ENCODE results near the gene TSHZ1.

Gene TSHZ1

DNA sequence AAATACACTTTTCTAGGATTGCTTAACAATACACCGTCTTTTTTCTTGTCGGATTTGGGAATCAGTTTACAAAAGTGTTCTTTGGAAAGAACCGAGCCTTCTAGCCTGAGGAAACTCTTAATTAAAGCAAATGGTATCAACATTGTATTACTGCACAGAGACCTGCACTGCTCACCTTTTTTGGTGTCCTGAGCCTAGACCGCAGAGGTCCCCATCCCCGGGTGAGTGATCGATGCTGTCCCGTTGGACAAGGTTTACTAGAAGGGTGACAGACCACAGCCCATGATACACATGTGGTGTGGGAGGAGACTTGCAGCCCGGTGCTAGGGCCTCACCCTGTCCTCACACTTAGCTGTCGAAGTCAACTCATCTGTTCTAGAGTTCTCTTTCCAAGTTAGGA is 55.3 kb downstream of the TSHZ1 start:
- H3K27ac Mint-ChIP-seq = no peak overlapping the region
- CTCF ChIA-PET = interaction anchor here (0.7 kb wide), 1 partner anchor 863 kb away, joined by 3 read pairs; no protein-coding TSS in a partner anchor
- H3K36me3 Mint-ChIP-seq = peaks cover 3% of the 10 kb centered on the region
- H3K4me3 Mint-ChIP-seq = no peak overlapping the region
- H3K9me3 Mint-ChIP-seq = no peaks in the 10 kb centered on the region
- H3K27me3 Mint-ChIP-seq = no peaks in the 10 kb centered on the region
- peaks cover 17% of the 10 kb centered on the region for H3K4me1 Mint-ChIP-seq
- DNase-seq = no peak

DNA sequence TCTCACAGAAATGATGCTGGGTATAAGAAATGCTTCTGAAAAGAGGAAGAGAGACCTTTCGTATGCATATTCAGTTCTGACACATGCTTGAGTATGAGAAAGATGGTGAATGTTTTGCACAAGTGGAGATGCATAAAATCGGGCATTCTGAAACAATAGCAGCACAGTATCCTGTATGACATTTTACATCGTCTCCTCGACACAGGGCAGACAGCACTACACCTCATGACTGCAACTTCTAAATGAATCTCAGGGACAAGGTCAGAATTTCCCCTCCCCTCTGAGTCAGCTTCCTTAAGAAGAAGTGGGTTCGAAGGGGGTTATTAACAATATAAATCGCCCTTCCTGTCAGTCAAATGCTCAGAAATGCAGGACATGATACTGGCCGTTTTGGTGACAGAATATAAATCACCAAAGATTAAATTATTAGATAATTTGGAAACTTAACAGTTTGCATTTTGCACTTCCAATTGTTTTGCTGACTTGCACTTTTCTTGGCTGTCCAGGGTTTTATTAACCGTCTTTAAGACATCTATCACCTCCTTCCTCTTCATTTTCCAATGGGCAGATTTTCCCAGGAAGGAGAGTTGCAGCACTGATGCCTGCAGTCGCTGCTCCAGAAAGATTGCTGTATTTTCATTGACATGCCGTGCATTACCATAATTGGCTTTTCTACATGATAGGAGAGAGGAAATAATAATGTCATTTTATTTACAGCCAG is 57.2 kb downstream of the TSHZ1 start:
- Mint-ChIP-seq H3K9me3 (no peaks in the 10 kb centered on the region), H3K27me3 (no peaks in the 10 kb centered on the region), H3K27ac (no peak overlapping the region), H3K4me3 (no peak overlapping the region), H3K36me3 (no peaks in the 10 kb centered on the region), H3K4me1 (peaks cover 2% of the 10 kb centered on the region)
- DNase-seq = no peak
- CTCF ChIA-PET = interaction anchor here (0.7 kb wide), 1 partner anchor 127 kb away, joined by 3 read pairs; no protein-coding TSS in a partner anchor

DNA sequence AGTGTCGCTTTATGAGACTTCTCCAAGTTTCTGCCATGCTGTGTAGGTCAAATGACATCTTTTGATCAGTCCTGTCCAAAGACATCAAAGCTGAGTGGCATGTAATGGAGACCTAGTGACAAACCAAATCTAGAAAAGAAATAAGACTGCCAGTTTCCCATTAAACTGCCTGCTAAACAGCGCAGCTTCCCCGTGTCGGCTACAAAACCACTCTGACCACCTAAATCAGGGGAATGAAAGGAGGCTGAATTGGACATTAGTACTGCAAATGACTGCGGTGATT is 57.7 kb downstream of the TSHZ1 start:
- Mint-ChIP-seq H3K4me1 (peaks cover 2% of the 10 kb centered on the region), H3K36me3 (no peaks in the 10 kb centered on the region), H3K9me3 (no peaks in the 10 kb centered on the region), H3K27ac (no peak overlapping the region), H3K27me3 (no peaks in the 10 kb centered on the region), H3K4me3 (no peak overlapping the region)
- DNase-seq = no peak
- CTCF ChIA-PET = interaction anchor here (0.7 kb wide), 1 partner anchor 126 kb away, joined by 3 read pairs; no protein-coding TSS in a partner anchor

DNA sequence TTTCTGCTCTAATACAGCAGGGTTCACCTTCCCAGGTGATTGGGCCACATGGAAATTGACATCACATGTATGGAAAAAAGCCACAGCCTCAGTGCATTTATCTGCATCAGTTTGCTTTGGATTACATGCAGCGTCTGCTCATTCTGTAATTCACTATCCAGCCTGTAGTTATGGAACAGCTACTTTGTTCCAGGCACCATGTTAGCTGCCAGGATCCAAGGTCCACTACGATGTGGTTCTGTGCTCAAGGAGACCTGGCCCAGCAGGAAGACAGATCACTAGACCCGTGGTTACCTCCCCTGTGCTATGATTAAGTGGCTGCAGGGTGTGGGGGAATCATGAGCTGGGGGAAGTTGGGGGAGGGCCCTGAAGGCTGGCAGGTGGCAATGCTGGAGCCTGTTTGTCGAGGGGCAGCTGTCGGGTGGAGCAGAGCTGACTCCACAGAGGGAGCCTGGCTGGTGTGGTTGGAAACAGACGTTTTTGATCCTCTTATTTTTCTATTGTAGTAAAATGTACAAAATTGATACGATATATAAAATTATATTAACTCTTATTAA is 58.6 kb downstream of the TSHZ1 start:
- H3K9me3 Mint-ChIP-seq = no peaks in the 10 kb centered on the region
- CTCF ChIA-PET = no interaction called here
- peaks cover 2% of the 10 kb centered on the region for H3K4me1 Mint-ChIP-seq
- H3K27ac Mint-ChIP-seq = no peak overlapping the region
- H3K27me3 Mint-ChIP-seq = no peaks in the 10 kb centered on the region
- H3K4me3 Mint-ChIP-seq = no peak overlapping the region
- H3K36me3 Mint-ChIP-seq = no peaks in the 10 kb centered on the region
- no peak for DNase-seq

DNA sequence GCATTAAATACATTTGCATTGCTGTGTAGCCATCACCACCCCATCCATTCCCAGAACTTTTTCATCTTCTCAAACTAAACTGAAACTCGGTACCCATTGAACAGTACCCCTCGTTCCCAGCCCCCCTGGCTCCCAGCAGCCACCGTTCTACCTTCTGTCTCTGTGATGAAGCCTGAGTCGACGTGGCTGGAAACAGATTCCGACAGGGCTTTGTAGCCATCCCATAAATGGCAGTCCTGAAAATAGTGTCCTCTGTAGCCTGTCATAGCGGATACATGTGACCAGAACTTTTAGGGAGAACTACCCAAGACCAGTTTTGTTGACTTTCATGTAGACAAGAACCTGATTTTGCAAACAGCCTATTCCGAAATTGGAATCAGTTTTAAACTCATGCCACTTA is 59.1 kb downstream of the TSHZ1 start:
- no peak overlapping the region for H3K27ac Mint-ChIP-seq

DNA sequence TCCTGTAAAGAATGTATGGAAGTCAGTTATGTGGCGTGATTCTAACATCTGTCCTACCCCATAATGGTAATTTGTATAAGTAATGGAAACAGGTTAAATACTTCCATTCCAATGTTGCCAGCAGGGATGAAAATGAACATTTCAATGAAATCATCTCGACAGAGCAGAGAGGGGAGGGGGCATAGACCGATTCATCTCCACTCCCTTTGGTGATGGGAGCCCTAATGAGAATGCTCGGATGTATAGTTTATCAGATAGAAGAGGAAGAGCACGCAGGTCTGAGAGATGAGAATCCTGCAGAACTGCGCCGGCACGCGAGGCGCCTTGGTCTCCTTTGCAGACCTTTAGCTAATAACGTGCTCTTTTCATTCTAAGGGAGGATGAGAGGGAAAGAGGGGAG is 61.4 kb downstream of the TSHZ1 start:
- Mint-ChIP-seq H3K36me3 (no peaks in the 10 kb centered on the region), H3K4me3 (no peak overlapping the region), H3K9me3 (no peaks in the 10 kb centered on the region), H3K27ac (no peak overlapping the region), H3K4me1 (peaks cover 6% of the 10 kb centered on the region), H3K27me3 (no peaks in the 10 kb centered on the region)
- DNase-seq = no peak
- CTCF ChIA-PET = no interaction called here

More for the DNA sequence above, 59.1 kb downstream of the TSHZ1 start:
- no peak overlapping the region for H3K4me3 Mint-ChIP-seq
- no peak for DNase-seq
- peaks cover 2% of the 10 kb centered on the region for H3K4me1 Mint-ChIP-seq
- no peaks in the 10 kb centered on the region for H3K27me3 Mint-ChIP-seq
- H3K36me3 Mint-ChIP-seq = no peaks in the 10 kb centered on the region
- no peaks in the 10 kb centered on the region for H3K9me3 Mint-ChIP-seq
- CTCF ChIA-PET = no interaction called here

DNA sequence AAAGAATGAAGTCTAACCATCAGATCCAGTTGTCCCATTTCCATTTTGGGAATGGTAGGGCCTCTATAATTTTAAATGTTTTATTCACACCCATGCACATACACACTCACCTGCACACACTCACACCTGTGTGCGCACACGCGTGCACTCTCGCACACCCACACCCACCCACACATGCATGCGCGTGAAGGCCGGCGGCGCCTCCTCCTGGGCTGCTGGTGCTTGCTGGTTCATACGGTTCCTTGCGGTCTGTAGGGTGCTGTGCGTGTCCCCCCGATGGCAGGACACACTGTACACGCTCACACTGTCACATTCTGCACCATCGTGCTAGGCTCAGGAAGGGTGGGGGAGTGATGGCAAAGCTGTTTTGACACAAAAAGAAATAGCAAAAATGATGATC is 63.2 kb downstream of the TSHZ1 start:
- CTCF ChIA-PET = interaction anchor here (0.9 kb wide), 1 partner anchor 27 kb away, joined by 3 read pairs; no protein-coding TSS in a partner anchor
- Mint-ChIP-seq H3K27ac (no peak overlapping the region), H3K4me1 (peaks cover 10% of the 10 kb centered on the region)

DNA sequence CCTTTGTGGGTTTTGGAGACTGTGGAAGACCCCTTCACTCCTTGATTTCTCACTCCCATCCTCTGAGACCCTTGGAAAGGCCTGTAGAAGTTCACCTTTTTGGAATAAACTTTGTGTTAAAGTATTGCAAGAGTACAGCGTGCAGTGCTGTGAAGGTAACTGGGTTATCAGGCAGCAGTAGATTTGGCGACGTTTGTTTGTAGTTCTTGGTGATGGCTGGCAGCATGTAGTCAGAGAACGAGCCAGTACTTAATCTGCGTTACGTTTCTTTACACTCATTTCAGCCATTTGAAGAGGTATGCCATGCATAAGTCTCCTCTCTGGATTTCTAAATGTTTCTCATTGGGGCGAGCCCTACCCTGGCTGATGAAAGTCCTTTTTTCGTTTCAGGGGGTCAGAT is 64.6 kb downstream of the TSHZ1 start:
- Mint-ChIP-seq H3K36me3 (no peaks in the 10 kb centered on the region), H3K9me3 (no peaks in the 10 kb centered on the region), H3K27ac (no peak overlapping the region), H3K4me1 (peaks cover 10% of the 10 kb centered on the region), H3K27me3 (no peaks in the 10 kb centered on the region), H3K4me3 (no peak overlapping the region)
- CTCF ChIA-PET = no interaction called here
- DNase-seq = no peak

More for the DNA sequence above, 63.2 kb downstream of the TSHZ1 start:
- DNase-seq = no peak
- no peak overlapping the region for H3K4me3 Mint-ChIP-seq
- H3K9me3 Mint-ChIP-seq = no peaks in the 10 kb centered on the region
- no peaks in the 10 kb centered on the region for H3K27me3 Mint-ChIP-seq
- no peaks in the 10 kb centered on the region for H3K36me3 Mint-ChIP-seq

DNA sequence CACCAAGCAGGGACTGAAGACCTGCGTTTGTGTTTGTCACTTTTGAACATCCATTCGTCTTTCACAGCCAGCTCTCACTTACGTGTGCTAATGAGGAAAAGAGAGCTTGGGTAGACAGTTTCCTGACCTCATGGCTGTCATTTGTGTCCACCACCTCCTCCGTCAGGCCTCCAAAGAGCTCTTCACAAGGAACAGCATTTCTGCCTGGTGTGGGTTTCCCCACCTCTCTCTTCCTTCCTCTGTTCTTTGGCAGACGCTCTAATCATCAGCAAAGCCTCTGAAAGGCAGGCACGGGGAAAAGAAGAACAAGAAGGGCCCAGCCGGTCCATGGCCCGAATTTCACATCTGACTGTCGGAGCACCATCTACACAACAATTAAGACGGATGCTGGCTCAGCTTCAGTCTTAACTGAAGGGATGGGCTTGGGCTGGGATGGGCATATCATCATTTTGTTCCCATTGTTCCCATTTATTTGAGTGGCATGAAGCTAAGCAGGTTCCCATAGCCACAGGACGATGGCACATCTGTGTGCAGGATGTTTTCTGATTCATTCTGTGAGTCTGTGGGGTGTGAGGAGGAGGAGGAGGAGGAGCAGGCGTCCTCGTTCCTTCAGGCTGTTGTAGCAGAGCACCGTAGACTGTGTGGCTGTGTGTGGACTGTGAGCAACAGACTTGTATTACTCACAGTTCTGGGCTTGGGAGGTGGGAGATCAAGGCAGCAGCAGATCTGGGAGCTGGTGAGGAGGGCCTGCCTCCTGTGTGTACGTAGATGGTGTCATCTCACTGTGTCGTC is 66.4 kb downstream of the TSHZ1 start:
- no peaks in the 10 kb centered on the region for H3K9me3 Mint-ChIP-seq
- H3K27me3 Mint-ChIP-seq = no peaks in the 10 kb centered on the region
- H3K36me3 Mint-ChIP-seq = no peaks in the 10 kb centered on the region
- H3K4me3 Mint-ChIP-seq = no peak overlapping the region
- peak overlapping the region; percentile 49 for H3K27ac Mint-ChIP-seq
- CTCF ChIA-PET = no interaction called here
- no peak for DNase-seq
- H3K4me1 Mint-ChIP-seq = peaks cover 10% of the 10 kb centered on the region

DNA sequence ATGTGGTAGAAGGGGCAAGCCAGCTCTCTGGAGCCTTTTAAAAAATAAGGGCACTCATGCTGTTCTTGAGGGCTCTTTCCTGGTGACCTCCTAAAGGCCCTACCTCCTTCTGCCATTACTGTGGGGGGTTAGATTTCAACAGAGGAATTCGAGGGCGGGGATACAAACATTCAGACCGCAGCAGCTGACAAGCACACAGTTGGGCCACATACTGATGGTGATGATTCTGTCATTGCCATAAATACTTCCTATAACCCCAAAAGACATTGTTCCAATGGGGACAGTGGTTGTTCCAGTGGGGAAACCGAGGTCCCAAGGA is 67.0 kb downstream of the TSHZ1 start:
- H3K9me3 Mint-ChIP-seq = no peaks in the 10 kb centered on the region
- CTCF ChIA-PET = no interaction called here
- H3K36me3 Mint-ChIP-seq = no peaks in the 10 kb centered on the region
- DNase-seq = no peak
- H3K4me3 Mint-ChIP-seq = no peak overlapping the region
- no peak overlapping the region for H3K27ac Mint-ChIP-seq
- no peaks in the 10 kb centered on the region for H3K27me3 Mint-ChIP-seq
- H3K4me1 Mint-ChIP-seq = peaks cover 10% of the 10 kb centered on the region

DNA sequence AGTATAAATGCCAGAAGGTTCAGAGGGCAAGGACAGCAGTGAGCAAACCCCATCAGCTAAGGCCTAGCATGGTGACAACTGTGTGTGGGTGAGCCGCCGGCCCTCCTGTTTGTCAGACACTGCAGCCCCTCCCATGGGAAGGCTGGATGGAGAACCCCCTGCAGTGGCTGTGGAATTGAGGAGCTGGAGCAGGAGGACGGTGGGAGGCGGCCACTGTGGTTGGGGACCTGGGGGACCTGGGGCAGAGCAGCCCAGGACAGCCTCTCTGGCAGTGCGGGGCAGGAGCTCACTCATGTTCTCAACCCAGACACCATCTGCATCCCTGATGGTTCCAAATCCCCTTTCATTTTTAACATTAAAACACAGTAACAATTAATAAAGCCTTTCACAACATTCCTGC is 68.8 kb downstream of the TSHZ1 start:
- Mint-ChIP-seq H3K4me1 (peaks cover 10% of the 10 kb centered on the region), H3K4me3 (no peak overlapping the region), H3K9me3 (no peaks in the 10 kb centered on the region), H3K27me3 (no peaks in the 10 kb centered on the region), H3K27ac (no peak overlapping the region), H3K36me3 (no peaks in the 10 kb centered on the region)
- CTCF ChIA-PET = interaction anchor here (0.5 kb wide), 1 partner anchor 728 kb away, joined by 3 read pairs; no protein-coding TSS in a partner anchor
- no peak for DNase-seq

DNA sequence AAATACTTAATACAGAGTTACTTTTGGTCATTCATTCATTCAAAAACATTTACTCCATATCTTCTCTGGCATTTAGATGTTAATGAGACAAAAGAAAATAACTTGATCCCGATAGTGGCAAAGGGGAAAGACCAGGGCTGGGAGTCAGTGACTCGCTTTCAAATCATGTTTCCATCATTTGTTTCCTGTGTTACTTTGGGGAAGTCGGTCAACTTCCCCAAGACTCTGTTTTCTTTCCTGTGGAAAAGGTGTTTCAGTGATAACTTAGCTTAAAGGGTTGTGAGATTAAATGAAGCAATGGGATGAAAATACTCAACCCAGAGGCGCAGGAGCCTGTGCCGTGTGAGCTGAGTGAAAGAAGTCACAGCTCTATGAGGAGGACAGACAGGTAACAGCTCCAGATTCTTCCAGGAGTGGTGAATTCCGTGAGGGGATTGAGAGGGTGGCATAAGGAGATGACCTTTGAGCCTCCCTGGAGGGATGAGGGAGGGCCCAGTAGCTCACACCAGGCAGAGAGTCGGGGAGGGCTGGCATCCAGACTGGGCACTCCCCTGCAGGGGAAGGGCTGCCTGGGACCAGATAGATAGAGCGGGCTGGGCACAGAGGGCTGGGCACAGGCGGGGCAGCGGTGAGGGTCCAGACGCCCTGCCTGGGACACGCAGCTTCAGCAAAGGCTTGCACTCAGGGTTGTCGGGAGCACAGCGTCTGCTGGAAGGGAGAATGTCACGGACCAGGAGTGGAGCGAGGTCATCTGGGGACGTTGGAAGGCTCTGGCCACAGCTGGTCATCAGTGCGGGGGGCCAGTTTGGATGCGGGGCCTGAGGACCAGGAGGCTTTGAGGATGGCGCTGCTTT is 70.1 kb downstream of the TSHZ1 start:
- CTCF ChIA-PET = no interaction called here
- H3K27me3 Mint-ChIP-seq = no peaks in the 10 kb centered on the region
- H3K27ac Mint-ChIP-seq = no peak overlapping the region
- H3K36me3 Mint-ChIP-seq = peaks cover 9% of the 10 kb centered on the region
- H3K4me1 Mint-ChIP-seq = peaks cover 10% of the 10 kb centered on the region
- no peak for DNase-seq
- H3K9me3 Mint-ChIP-seq = no peaks in the 10 kb centered on the region
- no peak overlapping the region for H3K4me3 Mint-ChIP-seq

DNA sequence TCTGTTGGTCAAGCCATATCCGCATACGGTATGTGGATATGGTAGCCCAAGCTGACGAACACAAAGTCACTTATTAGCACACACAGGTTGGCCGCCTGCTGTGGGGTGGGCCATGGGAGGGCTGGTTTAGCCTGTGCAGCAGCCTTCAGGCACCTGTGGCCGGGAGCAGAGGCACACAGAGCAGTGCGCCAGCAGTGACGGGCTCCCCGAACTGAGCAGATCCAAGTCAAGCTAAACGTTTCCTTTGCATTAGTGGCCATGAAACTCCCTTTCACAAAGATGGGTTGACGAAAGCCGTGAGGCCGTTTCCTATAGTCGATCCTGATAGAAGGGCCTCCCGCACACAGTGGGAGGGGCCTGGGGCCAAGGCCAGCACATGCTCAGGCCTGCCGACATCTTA is 72.1 kb downstream of the TSHZ1 start:
- Mint-ChIP-seq H3K4me3 (no peak overlapping the region), H3K36me3 (peaks cover 18% of the 10 kb centered on the region), H3K27me3 (no peaks in the 10 kb centered on the region), H3K4me1 (no peaks in the 10 kb centered on the region), H3K27ac (no peak overlapping the region), H3K9me3 (no peaks in the 10 kb centered on the region)
- CTCF ChIA-PET = no interaction called here
- DNase-seq = no peak

DNA sequence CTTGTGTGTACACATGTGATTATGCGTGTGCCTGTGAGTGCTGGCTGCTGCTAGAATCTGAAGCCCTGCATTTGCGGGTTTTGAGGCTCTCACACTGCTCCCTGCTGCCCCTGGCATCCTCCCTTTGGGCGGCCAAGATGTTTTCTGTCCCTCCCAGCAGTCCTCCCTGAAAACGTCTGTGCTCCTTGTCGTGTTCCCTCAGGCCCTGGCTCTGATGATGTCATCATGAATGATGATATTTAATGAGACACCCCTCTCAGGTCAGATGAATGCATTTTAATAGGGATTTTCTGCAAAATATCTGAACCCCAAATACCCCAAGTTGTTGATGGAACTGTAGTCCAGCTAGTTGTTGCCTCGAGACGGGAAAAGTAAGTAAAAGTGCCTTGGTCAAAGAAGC is 73.1 kb downstream of the TSHZ1 start:
- CTCF ChIA-PET = no interaction called here
- Mint-ChIP-seq H3K9me3 (no peaks in the 10 kb centered on the region), H3K4me1 (no peaks in the 10 kb centered on the region), H3K27ac (no peak overlapping the region), H3K36me3 (peaks cover 19% of the 10 kb centered on the region), H3K4me3 (no peak overlapping the region), H3K27me3 (no peaks in the 10 kb centered on the region)
- DNase-seq = no peak

Measured in activated naive CD4-positive, alpha-beta T cell treated with anti-CD3 and anti-CD28 coated beads, Interleukin-2, amount 10 ng/mL, durations not matched to agents 7 days and 5 days (primary cell).